Hepatocyte (in vitro differentiated cells): Measurements from ENCODE around the gene KIF4A.

Experiments used
- EZH2 ChIP-seq: fragments of 200-600 bp; sonication (generic); IDR thresholded peaks from 2 replicates; pipeline ENCODE4 v1.6.1; 2016; ENCODE audit warnings: antibody characterized with exemption, mild to moderate bottlenecking, borderline replicate concordance
- EZH2phosphoT487 ChIP-seq: fragments of 200-600 bp; sonication (generic); IDR thresholded peaks from one replicate; pipeline ENCODE4 v1.6.1; 2018; ENCODE audit warnings: antibody characterized with exemption, mild to moderate bottlenecking, low read depth, moderate library complexity; ENCODE audit not compliant: unreplicated experiment, severe bottlenecking
- TF ChIP-seq, protein P1 (sequence below): fragments of 200-600 bp; sonication (generic); IDR thresholded peaks from 2 replicates; pipeline ENCODE4 v1.5.1; 2016; ENCODE audit warnings: antibody characterized with exemption, mild to moderate bottlenecking; ENCODE audit not compliant: poor library complexity

DNA sequence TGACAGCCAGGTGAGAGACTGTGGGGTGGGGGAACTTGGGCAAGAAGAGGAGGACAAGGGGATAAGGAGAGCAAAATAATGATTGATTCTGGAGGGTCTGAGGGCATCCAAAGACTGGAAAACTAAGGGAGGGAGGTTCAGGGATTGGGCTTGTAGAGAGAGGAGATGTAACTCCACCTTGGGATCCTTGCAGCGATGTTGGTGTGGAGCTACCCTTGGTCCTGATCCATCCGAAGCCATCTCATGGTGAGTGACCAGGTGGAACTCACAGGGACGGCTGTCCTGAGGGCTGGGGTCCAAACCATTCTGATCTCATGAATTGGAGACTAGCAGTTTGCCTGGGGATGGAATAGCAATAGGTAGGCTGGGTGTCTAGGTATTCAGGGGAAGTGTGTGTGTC lies 9.3 kb upstream of the KIF4A start:
- TF ChIP-seq, protein P1, sequence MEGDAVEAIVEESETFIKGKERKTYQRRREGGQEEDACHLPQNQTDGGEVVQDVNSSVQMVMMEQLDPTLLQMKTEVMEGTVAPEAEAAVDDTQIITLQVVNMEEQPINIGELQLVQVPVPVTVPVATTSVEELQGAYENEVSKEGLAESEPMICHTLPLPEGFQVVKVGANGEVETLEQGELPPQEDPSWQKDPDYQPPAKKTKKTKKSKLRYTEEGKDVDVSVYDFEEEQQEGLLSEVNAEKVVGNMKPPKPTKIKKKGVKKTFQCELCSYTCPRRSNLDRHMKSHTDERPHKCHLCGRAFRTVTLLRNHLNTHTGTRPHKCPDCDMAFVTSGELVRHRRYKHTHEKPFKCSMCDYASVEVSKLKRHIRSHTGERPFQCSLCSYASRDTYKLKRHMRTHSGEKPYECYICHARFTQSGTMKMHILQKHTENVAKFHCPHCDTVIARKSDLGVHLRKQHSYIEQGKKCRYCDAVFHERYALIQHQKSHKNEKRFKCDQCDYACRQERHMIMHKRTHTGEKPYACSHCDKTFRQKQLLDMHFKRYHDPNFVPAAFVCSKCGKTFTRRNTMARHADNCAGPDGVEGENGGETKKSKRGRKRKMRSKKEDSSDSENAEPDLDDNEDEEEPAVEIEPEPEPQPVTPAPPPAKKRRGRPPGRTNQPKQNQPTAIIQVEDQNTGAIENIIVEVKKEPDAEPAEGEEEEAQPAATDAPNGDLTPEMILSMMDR: no peak
- no peak for TF ChIP-seq EZH2
- no peak for TF ChIP-seq EZH2phosphoT487
